Measurements from ENCODE around the gene CRX. TPM values are rescaled to one million over a fixed set of nuclear protein-coding genes. Genes with fewer than 3 reads are reported as not detected.

The CRX gene
- total RNA-seq: not detected

DNA sequence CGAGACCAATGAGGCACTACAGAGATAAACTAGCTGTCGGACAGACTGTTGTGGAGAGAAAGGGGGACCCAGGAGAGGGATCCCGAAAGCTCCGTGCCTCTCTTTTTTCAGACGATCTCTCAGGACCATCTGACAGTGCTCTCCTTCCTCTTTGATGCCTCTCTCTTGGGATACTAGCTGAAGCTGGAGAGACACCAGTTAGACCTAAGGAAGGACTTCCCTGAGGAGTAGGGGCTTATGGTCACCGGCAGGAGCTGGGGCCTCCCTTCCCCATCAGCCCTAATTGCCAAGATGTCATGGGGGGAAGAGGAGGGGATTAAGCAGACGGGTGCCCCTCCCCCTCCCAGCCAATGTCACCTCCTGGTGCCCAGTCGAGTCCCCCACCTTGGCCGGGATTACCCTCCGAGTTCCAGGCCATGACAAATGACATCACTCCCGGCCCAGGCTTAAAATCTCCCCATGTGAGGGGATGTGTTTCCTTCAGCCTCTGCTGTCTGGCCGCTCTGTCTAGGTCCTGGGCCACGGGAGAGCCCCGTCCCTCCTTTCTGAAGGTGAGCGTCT lies at the start of gene CRX:
CRX (plus strand) TSS at position 478 of the 561 bp plus-strand sequence. CDS start 12,507 bp downstream, outside the sequence.

GRCh38 chr19:47778049-47778953 lies 43.4 kb upstream of the CRX start, which contains the start of gene SELENOW:
Gene SELENOW, plus strand, starts transcription at chr19:47778703. Its CDS starts 83 bp downstream, at chr19:47778786.

DNA sequence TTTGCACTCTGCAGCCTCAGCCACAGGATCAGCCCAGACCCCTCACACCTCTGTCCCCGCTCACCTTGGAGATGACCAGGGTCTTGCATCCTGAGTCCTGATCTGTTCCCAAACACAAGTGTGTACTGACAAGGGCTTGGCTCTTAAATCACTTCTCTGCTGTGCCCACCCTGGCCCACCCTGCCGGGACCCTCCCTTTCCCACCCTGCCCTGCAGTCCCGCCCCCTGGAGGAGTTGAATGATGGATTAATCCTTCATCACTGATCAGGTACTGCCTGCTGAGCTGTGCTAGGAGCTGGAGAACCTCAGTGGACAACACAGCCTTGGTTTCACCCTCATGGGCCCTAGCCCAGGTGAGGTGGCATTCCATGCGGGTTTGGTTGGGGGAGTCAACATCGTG lies 17.3 kb upstream of the CRX start, which contains the start of gene TPRX1:
TPRX1 (minus strand) TSS at position 101 of the 400 bp plus-strand sequence; CDS start at position 89, 12 bp downstream.

DNA sequence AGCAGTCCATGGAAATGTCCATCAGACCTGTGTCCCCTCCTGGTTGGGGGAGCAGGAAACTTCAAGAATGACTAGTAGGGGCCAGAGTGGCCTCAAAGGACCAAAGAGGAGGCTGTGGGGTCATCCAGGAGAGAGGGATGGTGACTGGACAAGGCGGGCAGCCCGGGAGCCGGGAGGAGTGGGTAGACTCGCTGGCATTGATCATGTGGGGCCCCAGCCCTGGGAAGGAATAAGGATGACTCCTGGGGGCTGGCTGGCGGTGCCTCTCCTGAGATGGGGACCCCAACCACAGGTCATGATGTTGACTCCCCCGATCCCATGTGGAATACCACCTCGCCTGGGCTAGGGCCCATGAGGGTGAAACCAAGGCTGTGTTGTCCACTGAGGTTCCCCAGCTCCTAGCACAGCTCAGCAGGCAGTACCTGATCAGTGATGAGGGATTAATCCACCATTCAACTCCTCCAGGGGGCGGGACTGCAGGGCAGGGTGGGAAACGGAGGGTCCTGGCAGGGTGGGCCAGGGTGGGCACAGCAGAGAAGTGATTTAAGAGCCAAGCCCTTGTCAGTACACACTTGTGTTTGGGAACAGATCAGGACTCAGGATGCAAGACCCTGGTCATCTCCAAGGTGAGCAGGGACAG lies 37.0 kb downstream of the CRX start, which contains the start of gene TPRX2:
TPRX2 (plus strand) TSS at position 590 of the 640 bp plus-strand sequence; CDS start at position 602, 12 bp downstream.

GRCh38 chr19:47886010-47886559 lies 64.3 kb downstream of the CRX start, which contains the start of gene SULT2A1:
Gene SULT2A1, minus strand, starts transcription at chr19:47886315. Its CDS starts 58 bp downstream, at chr19:47886257.

Other genes starting within 250 kb of the CRX start
- under 1 TPM; 0.30 to 0.34 TPM for gene ZNF541, start 248.8 kb upstream of the CRX start, total RNA-seq
- 10 to 100 TPM; 21.0 to 24.4 TPM for gene BICRA, start 212.8 kb upstream of the CRX start, total RNA-seq
- gene EHD2, start 108.5 kb upstream of the CRX start, total RNA-seq: under 1 TPM in 1 of 2 experiments, not detected in 1; 0.14 TPM
- gene NOP53, start 76.4 kb upstream of the CRX start, total RNA-seq: 100 to 1,000 TPM; 516 to 536 TPM
- gene SELENOW, start 43.2 kb upstream of the CRX start, total RNA-seq: 10 to 100 TPM; 63.6 to 66.8 TPM
- not detected for gene TPRX1, start 17.4 kb upstream of the CRX start, total RNA-seq
- gene TPRX2, start 37.3 kb downstream of the CRX start, total RNA-seq: not detected
- gene SULT2A1, start 64.4 kb downstream of the CRX start, total RNA-seq: not detected
- gene BSPH1, start 170.2 kb downstream of the CRX start, total RNA-seq: not detected
- not detected for gene ELSPBP1, start 172.7 kb downstream of the CRX start, total RNA-seq
- gene CABP5, start 222.1 kb downstream of the CRX start, total RNA-seq: not detected

All from activated naive CD4-positive, alpha-beta T cell treated with anti-CD3 and anti-CD28 coated beads, Interleukin-2, amount 10 ng/mL, durations not matched to agents 5 hours and 36 hours (primary cell).